Osteocyte (in vitro differentiated cells): Measurements from ENCODE around the gene GRM5. TPM values are rescaled to one million over a fixed set of nuclear protein-coding genes. Genes with fewer than 3 reads are reported as not detected.
"Not testable (repeated sequence)": the region's sequence is repeated elsewhere in the genome, so short reads cannot be mapped to it uniquely, and the experiment has no call there.

Source experiments
- DNase-seq: peaks from one replicate; pipeline ENCODE4 v3.0.0; 2021; ENCODE audit warnings: mixed read lengths; ENCODE audit not compliant: unreplicated experiment; ENCODE audit errors: extremely low spot score
- H3K27ac Mint-ChIP-seq: one replicate; pipeline ENCODE4 v1.8.0; 2021; ENCODE audit warnings: mild to moderate bottlenecking, mixed read lengths; ENCODE audit not compliant: unreplicated experiment
- H3K27me3 Mint-ChIP-seq: one replicate; pipeline ENCODE4 v1.8.0; 2021; ENCODE audit warnings: mixed read lengths; ENCODE audit not compliant: unreplicated experiment
- H3K36me3 Mint-ChIP-seq: one replicate; pipeline ENCODE4 v1.8.0; 2021; ENCODE audit warnings: mixed read lengths; ENCODE audit not compliant: unreplicated experiment
- H3K4me1 Mint-ChIP-seq: one replicate; pipeline ENCODE4 v1.8.0; 2021; ENCODE audit warnings: mixed read lengths; ENCODE audit not compliant: unreplicated experiment
- H3K4me3 Mint-ChIP-seq: one replicate; pipeline ENCODE4 v1.8.0; 2021; ENCODE audit warnings: mild to moderate bottlenecking, moderate library complexity, mixed read lengths; ENCODE audit not compliant: unreplicated experiment
- H3K9me3 Mint-ChIP-seq: one replicate; pipeline ENCODE4 v1.8.0; 2021; ENCODE audit warnings: mixed read lengths; ENCODE audit not compliant: unreplicated experiment
- CTCF ChIP-seq: fragments of 200-600 bp; sonication (generic); IDR thresholded peaks from 2 replicates; pipeline ENCODE4 v1.5.0; 2021; ENCODE audit warnings: antibody characterized with exemption, mild to moderate bottlenecking, moderate library complexity
- total RNA-seq: library from RNA; stranded (reverse); gene quantifications from 2 replicates; pipeline ENCODE4 v1.2.1, GENCODE V29; 2021

Gene GRM5
- total RNA-seq, 1 donor from 2014 or later = 0.21 TPM

GRCh38 chr11:89057406-89057805 is 8.4 kb downstream of the GRM5 start:
- not testable (repeated sequence) for H3K27ac Mint-ChIP-seq, H3K4me3 Mint-ChIP-seq, H3K9me3 Mint-ChIP-seq, H3K36me3 Mint-ChIP-seq, H3K4me1 Mint-ChIP-seq, DNase-seq
- peaks cover 14% of the 10 kb centered on the region for H3K27me3 Mint-ChIP-seq

GRCh38 chr11:89052220-89052619 is 13.6 kb downstream of the GRM5 start:
- Mint-ChIP-seq H3K9me3 (no peaks in the 10 kb centered on the region), H3K27ac (no peak overlapping the region), H3K36me3 (no peaks in the 10 kb centered on the region), H3K27me3 (peaks cover 6% of the 10 kb centered on the region), H3K4me1 (no peaks in the 10 kb centered on the region), H3K4me3 (no peak overlapping the region)
- TF ChIP-seq CTCF = no peak
- DNase-seq = no peak

GRCh38 chr11:89047159-89047558 is 18.6 kb downstream of the GRM5 start:
- not testable (repeated sequence) for H3K36me3 Mint-ChIP-seq, H3K9me3 Mint-ChIP-seq, H3K27ac Mint-ChIP-seq, DNase-seq, H3K27me3 Mint-ChIP-seq, H3K4me1 Mint-ChIP-seq, H3K4me3 Mint-ChIP-seq

- H3K36me3 Mint-ChIP-seq, H3K9me3 Mint-ChIP-seq, H3K4me3 Mint-ChIP-seq, H3K27me3 Mint-ChIP-seq, H3K27ac Mint-ChIP-seq, DNase-seq, H3K4me1 Mint-ChIP-seq: not testable (repeated sequence)
These were observed 21.8 kb downstream of the GRM5 start for GRCh38 chr11:89043861-89044588.

DNA sequence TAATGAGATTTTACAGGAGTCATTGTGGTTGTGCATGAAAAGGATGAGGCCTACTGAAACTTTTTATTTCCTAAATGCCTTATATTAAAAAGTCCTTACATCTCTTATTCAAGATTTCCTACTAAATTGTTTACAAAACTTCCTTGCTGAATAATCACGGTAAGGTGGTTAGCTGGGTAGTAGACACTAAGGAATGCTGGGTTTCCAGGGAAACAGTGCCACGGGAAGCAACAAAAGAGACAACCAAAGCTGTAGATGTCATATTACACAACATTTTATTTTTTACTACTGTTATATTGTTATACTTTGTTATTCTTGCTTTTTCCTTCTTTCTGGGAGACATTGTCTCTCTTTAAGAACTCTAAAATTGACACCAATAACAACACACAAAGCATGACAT is 36.1 kb downstream of the GRM5 start:
- H3K4me1 Mint-ChIP-seq, H3K27ac Mint-ChIP-seq, H3K36me3 Mint-ChIP-seq, DNase-seq, H3K4me3 Mint-ChIP-seq, H3K9me3 Mint-ChIP-seq, H3K27me3 Mint-ChIP-seq: not testable (repeated sequence)

GRCh38 chr11:89021339-89021738 is 44.4 kb downstream of the GRM5 start:
- H3K27me3 Mint-ChIP-seq = no peaks in the 10 kb centered on the region
- no peaks in the 10 kb centered on the region for H3K9me3 Mint-ChIP-seq
- H3K4me1 Mint-ChIP-seq = no peaks in the 10 kb centered on the region
- H3K4me3 Mint-ChIP-seq = no peak overlapping the region
- H3K36me3 Mint-ChIP-seq = no peaks in the 10 kb centered on the region
- no peak overlapping the region for H3K27ac Mint-ChIP-seq
- TF ChIP-seq CTCF = no peak
- no peak for DNase-seq

- not testable (repeated sequence) for H3K4me1 Mint-ChIP-seq, DNase-seq, H3K4me3 Mint-ChIP-seq, H3K27ac Mint-ChIP-seq, H3K36me3 Mint-ChIP-seq, H3K27me3 Mint-ChIP-seq, H3K9me3 Mint-ChIP-seq
These were observed 45.8 kb downstream of the GRM5 start for GRCh38 chr11:89019827-89020547.
